ENCODE results near the gene PAQR5.

DNA sequence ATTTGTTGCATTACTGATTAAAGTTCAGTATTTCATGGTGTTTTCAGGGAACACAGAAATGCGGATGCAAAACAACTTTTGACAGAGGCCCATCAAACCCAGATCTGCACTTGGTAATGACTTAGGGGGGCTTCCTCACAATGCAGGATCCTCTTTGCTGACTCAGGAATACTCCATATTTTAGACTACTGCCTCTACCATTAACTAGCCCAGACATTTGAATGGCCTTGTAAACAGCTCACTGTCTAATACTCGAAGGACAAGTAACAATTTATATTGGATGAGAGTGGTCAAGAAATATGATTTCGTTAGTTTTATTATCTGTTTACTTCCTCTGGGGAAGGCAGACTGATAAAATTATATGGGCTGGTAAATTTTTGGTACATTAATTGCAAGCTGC, 106.4 kb downstream of the PAQR5 start:
- TF ChIP-seq, protein P1, sequence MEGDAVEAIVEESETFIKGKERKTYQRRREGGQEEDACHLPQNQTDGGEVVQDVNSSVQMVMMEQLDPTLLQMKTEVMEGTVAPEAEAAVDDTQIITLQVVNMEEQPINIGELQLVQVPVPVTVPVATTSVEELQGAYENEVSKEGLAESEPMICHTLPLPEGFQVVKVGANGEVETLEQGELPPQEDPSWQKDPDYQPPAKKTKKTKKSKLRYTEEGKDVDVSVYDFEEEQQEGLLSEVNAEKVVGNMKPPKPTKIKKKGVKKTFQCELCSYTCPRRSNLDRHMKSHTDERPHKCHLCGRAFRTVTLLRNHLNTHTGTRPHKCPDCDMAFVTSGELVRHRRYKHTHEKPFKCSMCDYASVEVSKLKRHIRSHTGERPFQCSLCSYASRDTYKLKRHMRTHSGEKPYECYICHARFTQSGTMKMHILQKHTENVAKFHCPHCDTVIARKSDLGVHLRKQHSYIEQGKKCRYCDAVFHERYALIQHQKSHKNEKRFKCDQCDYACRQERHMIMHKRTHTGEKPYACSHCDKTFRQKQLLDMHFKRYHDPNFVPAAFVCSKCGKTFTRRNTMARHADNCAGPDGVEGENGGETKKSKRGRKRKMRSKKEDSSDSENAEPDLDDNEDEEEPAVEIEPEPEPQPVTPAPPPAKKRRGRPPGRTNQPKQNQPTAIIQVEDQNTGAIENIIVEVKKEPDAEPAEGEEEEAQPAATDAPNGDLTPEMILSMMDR (IDR thresholded peaks at IDR 0.05): no peak
- TF ChIP-seq POLR2A (IDR thresholded peaks at IDR 0.05): no peak
